Neural cell (in vitro differentiated cells): Measurements from ENCODE around the gene ARHGAP6. TPM values are rescaled to one million over a fixed set of nuclear protein-coding genes. Genes with fewer than 3 reads are reported as not detected.

ENCODE experiments used
- H2AFZ ChIP-seq: fragments of 200-600, 300-800 bp; sonication (generic), shearing (Covaris generic); 2 replicates; pipeline ENCODE4 v1.6.0; 2014; ENCODE audit warnings: low read depth, mild to moderate bottlenecking, antibody characterized with exemption, low read length, moderate library complexity
- H3F3A ChIP-seq: fragments of 200-600 bp; shearing (Covaris generic); 2 replicates; pipeline ENCODE4 v1.6.1; 2016; ENCODE audit warnings: mild to moderate bottlenecking, moderate library complexity, mixed read lengths, antibody characterized with exemption, low read length; ENCODE audit not compliant: insufficient read depth, poor library complexity, severe bottlenecking
- H3K27ac ChIP-seq: fragments of 200-600, 300-800 bp; sonication (generic), shearing (Covaris generic); 2 replicates; pipeline ENCODE4 v1.5.1; 2014; ENCODE audit warnings: mild to moderate bottlenecking, low read length, moderate library complexity
- H3K27me3 ChIP-seq: fragments of 300-800, 200-600 bp; sonication (generic), shearing (Covaris generic); 2 replicates; pipeline ENCODE4 v1.6.0; 2014; ENCODE audit warnings: mild to moderate bottlenecking, low read depth, low read length, moderate library complexity; ENCODE audit not compliant: insufficient read depth
- H3K36me3 ChIP-seq: fragments of 300-800, 200-600 bp; sonication (generic), shearing (Covaris generic); 2 replicates; pipeline ENCODE4 v1.5.1; 2014; ENCODE audit warnings: mild to moderate bottlenecking, antibody characterized with exemption, low read length, moderate library complexity; ENCODE audit not compliant: insufficient read depth
- H3K4me2 ChIP-seq: fragments of 300-800, 200-600 bp; sonication (generic), shearing (Covaris generic); 2 replicates; pipeline ENCODE4 v1.6.0; 2014; ENCODE audit warnings: mild to moderate bottlenecking, low read length
- H3K4me3 ChIP-seq: fragments of 300-800, 200-600 bp; sonication (generic), shearing (Covaris generic); 2 replicates; pipeline ENCODE4 v1.5.1; 2014; ENCODE audit warnings: mild to moderate bottlenecking, low read length, moderate library complexity
- H3K79me2 ChIP-seq: fragments of 200-600 bp; shearing (Covaris generic); replicated peaks from 2 replicates; pipeline ENCODE4 v1.6.0; 2014; ENCODE audit warnings: mild to moderate bottlenecking, low read length, moderate library complexity; ENCODE audit not compliant: insufficient read depth
- H3K9ac ChIP-seq: fragments of 300-800, 200-600 bp; sonication (generic), shearing (Covaris generic); 2 replicates; pipeline ENCODE4 v1.6.1; 2016; ENCODE audit warnings: mild to moderate bottlenecking, low read length, mixed read lengths
- H3K9me2 ChIP-seq: fragments of 200-600 bp; shearing (Covaris generic); 2 replicates; pipeline ENCODE4 v1.6.1; 2016; ENCODE audit warnings: mild to moderate bottlenecking, low read length, mixed read lengths; ENCODE audit not compliant: insufficient read depth
- H3K9me3 ChIP-seq: fragments of 200-600, 300-800 bp; sonication (generic), shearing (Covaris generic); 2 replicates; pipeline ENCODE4 v1.6.1; 2016; ENCODE audit warnings: mild to moderate bottlenecking, mixed run types, low read length, moderate library complexity, mixed read lengths
- H4K20me1 ChIP-seq: fragments of 200-600 bp; shearing (Covaris generic); 2 replicates; pipeline ENCODE4 v1.6.1; 2016; ENCODE audit warnings: mild to moderate bottlenecking, mixed run types; ENCODE audit not compliant: insufficient read depth
- EP300 ChIP-seq: fragments of 450-650 bp; conservative IDR thresholded peaks from 2 replicates; pipeline ENCODE4 v1.6.1; 2014; ENCODE audit warnings: antibody characterized with exemption, mild to moderate bottlenecking, moderate library complexity; ENCODE audit not compliant: poor library complexity, severe bottlenecking
- EZH2 ChIP-seq: fragments of 200-600, 300-800 bp; shearing (Covaris generic), sonication (generic); IDR thresholded peaks from 2 replicates; pipeline ENCODE4 v1.6.1; 2014; ENCODE audit warnings: antibody characterized with exemption, low read length, borderline replicate concordance, mild to moderate bottlenecking; ENCODE audit not compliant: insufficient read depth, poor library complexity, severe bottlenecking
- MXI1 ChIP-seq: fragments of 450-650 bp; conservative IDR thresholded peaks from 2 replicates; pipeline ENCODE4 v1.6.1; 2014; ENCODE audit warnings: antibody characterized with exemption, mild to moderate bottlenecking; ENCODE audit not compliant: poor library complexity, severe bottlenecking
- POLR2AphosphoS5 ChIP-seq: IDR thresholded peaks from 2 replicates; pipeline ENCODE4 v1.6.1; 2012
- RAD21 ChIP-seq: fragments of 450-650 bp; conservative IDR thresholded peaks from 2 replicates; pipeline ENCODE4 v1.6.1; 2014; ENCODE audit warnings: antibody characterized with exemption, mild to moderate bottlenecking, moderate library complexity
- SMC3 ChIP-seq: fragments of 450-650 bp; conservative IDR thresholded peaks from 2 replicates; pipeline ENCODE4 v1.6.1; 2014; ENCODE audit warnings: antibody characterized with exemption, mild to moderate bottlenecking, moderate library complexity; ENCODE audit not compliant: poor library complexity
- TAF1 ChIP-seq: IDR thresholded peaks from 2 replicates; pipeline ENCODE4 v1.6.1; 2012; ENCODE audit warnings: low read depth
- polyA plus RNA-seq: library from polyadenylated mRNA; depleted of rRNA; stranded (reverse); fragments of >200 nt; gene quantifications from 2 replicates; pipeline ENCODE4 v1.2.3, GENCODE V29; 2014
- TF ChIP-seq, protein P1 (sequence below): IDR thresholded peaks from 2 replicates; pipeline ENCODE4 v1.6.1; 2012; ENCODE audit warnings: borderline replicate concordance
- TF ChIP-seq, protein P2 (sequence below): fragments of 450-650 bp; IDR thresholded peaks from 2 replicates; pipeline ENCODE4 v1.5.1; 2014; ENCODE audit warnings: antibody characterized with exemption, mild to moderate bottlenecking, moderate library complexity; ENCODE audit not compliant: poor library complexity, severe bottlenecking

The ARHGAP6 gene
- polyA plus RNA-seq, 1 donor from 2014 or later = 0.40 TPM

DNA sequence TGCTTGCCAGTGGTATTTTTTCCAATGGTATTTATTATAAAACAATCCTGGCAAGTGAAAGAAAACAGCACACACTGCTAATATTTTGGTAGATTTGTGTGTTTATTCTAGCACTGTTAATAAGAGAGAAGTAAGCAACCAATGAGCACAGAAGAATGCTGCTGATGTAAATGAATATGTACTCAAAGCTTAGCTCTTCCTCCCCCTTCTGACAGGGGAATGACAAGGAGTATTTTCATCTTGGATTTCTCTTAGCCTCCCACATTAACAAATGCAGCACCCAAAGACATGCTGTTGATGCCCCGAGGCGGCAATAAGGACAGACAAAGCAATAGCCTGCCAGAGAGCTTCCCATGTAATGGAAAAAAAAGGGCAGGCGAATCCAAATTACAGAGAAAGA lies 18.6 kb downstream of the ARHGAP6 start:
- Histone ChIP-seq H4K20me1 (no peaks in the 10 kb centered on the region), H3F3A (no peaks in the 10 kb centered on the region), H3K9me2 (no peaks in the 10 kb centered on the region), H3K36me3 (no peaks in the 10 kb centered on the region), H3K9ac (no peak overlapping the region), H3K4me2 (no peak overlapping the region), H3K79me2 (no peaks in the 10 kb centered on the region), H2AFZ (no peak overlapping the region), H3K4me3 (no peak overlapping the region), H3K9me3 (no peaks in the 10 kb centered on the region), H3K27me3 (no peaks in the 10 kb centered on the region), H3K27ac (no peak overlapping the region)
- no peak for TF ChIP-seq EP300
- TF ChIP-seq RAD21 = no peak
- TF ChIP-seq MXI1 = no peak
- TF ChIP-seq SMC3 = no peak
- TF ChIP-seq, protein P1, sequence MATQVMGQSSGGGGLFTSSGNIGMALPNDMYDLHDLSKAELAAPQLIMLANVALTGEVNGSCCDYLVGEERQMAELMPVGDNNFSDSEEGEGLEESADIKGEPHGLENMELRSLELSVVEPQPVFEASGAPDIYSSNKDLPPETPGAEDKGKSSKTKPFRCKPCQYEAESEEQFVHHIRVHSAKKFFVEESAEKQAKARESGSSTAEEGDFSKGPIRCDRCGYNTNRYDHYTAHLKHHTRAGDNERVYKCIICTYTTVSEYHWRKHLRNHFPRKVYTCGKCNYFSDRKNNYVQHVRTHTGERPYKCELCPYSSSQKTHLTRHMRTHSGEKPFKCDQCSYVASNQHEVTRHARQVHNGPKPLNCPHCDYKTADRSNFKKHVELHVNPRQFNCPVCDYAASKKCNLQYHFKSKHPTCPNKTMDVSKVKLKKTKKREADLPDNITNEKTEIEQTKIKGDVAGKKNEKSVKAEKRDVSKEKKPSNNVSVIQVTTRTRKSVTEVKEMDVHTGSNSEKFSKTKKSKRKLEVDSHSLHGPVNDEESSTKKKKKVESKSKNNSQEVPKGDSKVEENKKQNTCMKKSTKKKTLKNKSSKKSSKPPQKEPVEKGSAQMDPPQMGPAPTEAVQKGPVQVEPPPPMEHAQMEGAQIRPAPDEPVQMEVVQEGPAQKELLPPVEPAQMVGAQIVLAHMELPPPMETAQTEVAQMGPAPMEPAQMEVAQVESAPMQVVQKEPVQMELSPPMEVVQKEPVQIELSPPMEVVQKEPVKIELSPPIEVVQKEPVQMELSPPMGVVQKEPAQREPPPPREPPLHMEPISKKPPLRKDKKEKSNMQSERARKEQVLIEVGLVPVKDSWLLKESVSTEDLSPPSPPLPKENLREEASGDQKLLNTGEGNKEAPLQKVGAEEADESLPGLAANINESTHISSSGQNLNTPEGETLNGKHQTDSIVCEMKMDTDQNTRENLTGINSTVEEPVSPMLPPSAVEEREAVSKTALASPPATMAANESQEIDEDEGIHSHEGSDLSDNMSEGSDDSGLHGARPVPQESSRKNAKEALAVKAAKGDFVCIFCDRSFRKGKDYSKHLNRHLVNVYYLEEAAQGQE = no peak
- TF ChIP-seq, protein P2, sequence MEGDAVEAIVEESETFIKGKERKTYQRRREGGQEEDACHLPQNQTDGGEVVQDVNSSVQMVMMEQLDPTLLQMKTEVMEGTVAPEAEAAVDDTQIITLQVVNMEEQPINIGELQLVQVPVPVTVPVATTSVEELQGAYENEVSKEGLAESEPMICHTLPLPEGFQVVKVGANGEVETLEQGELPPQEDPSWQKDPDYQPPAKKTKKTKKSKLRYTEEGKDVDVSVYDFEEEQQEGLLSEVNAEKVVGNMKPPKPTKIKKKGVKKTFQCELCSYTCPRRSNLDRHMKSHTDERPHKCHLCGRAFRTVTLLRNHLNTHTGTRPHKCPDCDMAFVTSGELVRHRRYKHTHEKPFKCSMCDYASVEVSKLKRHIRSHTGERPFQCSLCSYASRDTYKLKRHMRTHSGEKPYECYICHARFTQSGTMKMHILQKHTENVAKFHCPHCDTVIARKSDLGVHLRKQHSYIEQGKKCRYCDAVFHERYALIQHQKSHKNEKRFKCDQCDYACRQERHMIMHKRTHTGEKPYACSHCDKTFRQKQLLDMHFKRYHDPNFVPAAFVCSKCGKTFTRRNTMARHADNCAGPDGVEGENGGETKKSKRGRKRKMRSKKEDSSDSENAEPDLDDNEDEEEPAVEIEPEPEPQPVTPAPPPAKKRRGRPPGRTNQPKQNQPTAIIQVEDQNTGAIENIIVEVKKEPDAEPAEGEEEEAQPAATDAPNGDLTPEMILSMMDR = no peak
- TF ChIP-seq POLR2AphosphoS5 = no peak

DNA sequence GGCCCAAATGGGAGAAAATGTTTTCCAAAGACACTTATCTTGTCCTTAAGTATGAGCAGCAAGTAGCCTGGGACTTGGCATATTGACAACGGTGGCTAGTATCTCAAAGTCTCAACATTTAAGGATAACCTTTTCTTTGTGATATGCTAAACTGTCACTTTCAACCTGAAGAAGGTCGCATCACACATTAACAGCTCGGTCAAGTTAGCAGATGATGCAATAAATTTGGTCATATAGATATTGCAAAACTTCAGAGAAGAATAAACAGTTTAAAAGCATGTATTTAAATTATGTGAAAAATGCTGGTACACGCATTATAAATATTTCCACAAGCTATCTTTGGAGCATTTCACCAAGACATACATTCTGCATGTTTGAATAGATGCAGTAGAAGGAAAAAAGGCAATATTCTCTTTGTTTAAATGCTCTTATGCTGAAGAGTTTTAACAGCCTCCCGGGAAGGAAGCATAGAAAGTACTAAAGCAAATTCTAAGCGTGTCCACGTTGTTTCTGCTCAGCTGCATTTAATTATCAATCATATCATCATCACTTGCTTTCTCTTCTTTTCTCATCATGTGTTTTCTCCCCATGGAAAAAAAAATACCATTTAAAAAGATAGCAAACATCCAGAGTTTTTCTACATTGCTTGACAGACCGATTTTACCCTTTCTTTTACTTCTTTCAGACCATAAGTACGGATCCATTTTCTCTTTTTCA lies 24.2 kb downstream of the ARHGAP6 start:
- no peaks in the 10 kb centered on the region for H3F3A ChIP-seq
- no peaks in the 10 kb centered on the region for H3K9me3 ChIP-seq
- H3K4me3 ChIP-seq = no peak overlapping the region
- no peak overlapping the region for H3K4me2 ChIP-seq
- H3K9ac ChIP-seq = no peak overlapping the region
- TF ChIP-seq EP300 (no peak), RAD21 (no peak), TAF1 (no peak), EZH2 (no peak), POLR2AphosphoS5 (no peak), SMC3 (no peak)
- TF ChIP-seq, protein P2 = no peak
- H2AFZ ChIP-seq = no peak overlapping the region
- H4K20me1 ChIP-seq = no peaks in the 10 kb centered on the region
- H3K27me3 ChIP-seq = no peaks in the 10 kb centered on the region
- H3K9me2 ChIP-seq = no peaks in the 10 kb centered on the region
- no peaks in the 10 kb centered on the region for H3K79me2 ChIP-seq
- no peaks in the 10 kb centered on the region for H3K36me3 ChIP-seq
- H3K27ac ChIP-seq = no peak overlapping the region
